ENCODE results near the gene ARHGAP15. TPM values are rescaled to one million over a fixed set of nuclear protein-coding genes. Genes with fewer than 3 reads are reported as not detected.
A peak's percentile ranks its signal among the peaks of the same experiment; 100 is the strongest.

Gene ARHGAP15
- total RNA-seq, 1 donor from 2014 or later, result 18.5 TPM

DNA sequence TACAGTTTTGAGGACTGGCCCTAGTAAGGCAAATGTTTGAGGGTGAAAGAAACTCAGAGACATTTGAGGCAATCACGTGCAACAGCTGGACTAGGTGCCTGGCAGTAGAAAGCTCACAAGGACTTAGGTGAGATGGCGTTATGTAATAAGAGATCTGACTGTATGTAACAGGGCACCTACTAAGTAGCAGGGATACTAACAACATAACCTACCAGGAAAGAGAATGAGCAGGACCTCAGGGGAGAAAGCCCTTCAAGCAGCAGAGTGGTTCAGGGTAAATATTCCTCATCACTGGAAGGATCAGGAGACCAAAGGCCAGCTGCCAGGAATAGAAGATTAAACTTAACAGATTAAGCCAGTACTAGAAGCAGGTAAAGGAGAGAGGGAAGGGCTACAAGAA lies 53.4 kb downstream of the ARHGAP15 start:
- TF ChIP-seq, protein P1, sequence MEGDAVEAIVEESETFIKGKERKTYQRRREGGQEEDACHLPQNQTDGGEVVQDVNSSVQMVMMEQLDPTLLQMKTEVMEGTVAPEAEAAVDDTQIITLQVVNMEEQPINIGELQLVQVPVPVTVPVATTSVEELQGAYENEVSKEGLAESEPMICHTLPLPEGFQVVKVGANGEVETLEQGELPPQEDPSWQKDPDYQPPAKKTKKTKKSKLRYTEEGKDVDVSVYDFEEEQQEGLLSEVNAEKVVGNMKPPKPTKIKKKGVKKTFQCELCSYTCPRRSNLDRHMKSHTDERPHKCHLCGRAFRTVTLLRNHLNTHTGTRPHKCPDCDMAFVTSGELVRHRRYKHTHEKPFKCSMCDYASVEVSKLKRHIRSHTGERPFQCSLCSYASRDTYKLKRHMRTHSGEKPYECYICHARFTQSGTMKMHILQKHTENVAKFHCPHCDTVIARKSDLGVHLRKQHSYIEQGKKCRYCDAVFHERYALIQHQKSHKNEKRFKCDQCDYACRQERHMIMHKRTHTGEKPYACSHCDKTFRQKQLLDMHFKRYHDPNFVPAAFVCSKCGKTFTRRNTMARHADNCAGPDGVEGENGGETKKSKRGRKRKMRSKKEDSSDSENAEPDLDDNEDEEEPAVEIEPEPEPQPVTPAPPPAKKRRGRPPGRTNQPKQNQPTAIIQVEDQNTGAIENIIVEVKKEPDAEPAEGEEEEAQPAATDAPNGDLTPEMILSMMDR (IDR thresholded peaks at IDR 0.05), result no peak
- H3K36me3 ChIP-seq, result no peaks in the 10 kb centered on the region
- ATAC-seq (peak; percentile 74 to 79), DNase-seq (no peak)
- H3K4me1 ChIP-seq, result no peaks in the 10 kb centered on the region
- no peaks in the 10 kb centered on the region for H3K27me3 ChIP-seq (ENCODE audit: low read depth)
- intact Hi-C loops (cut with DNase I), result no loop called here
- no peak overlapping the region for H3K27ac ChIP-seq
- peaks cover 7% of the 10 kb centered on the region for H3K9me3 ChIP-seq
- H3K4me3 ChIP-seq, result no peak overlapping the region

DNA sequence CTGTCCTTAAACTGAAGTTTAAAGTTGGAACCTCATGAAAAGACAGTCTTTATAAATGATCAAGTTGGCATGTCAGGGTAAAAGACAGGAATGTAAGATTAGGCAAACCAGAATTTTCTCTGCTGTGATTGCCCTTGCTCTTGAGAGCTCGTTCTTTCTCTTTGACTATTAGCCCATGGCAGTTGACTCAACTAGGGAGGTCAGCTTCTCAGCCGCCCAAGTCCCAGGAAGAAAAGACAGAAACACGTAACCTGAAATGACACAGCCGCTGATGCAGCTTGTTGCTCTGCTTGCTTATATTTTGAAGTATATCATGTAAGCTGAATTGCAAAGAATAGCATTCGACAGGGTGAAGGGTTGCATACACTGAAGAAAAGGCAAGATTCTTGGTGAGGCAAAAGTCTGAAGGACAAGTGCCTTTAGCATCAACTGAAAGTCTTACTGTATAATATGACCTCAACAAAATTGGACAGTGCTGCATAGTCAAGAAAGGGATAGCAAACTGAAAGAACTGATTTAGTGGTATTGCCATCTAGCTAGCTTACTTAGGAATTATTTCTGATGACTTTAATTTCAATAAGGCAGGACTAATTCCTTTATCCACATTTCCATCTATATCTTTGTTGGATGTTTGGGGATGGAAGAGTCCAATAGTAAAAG lies 54.7 kb downstream of the ARHGAP15 start:
- TF ChIP-seq, protein P1 (IDR thresholded peaks at IDR 0.05), result no peak
- H3K4me3 ChIP-seq, result no peak overlapping the region
- DNase-seq (no peak), ATAC-seq (no peak)
- H3K27ac ChIP-seq, result no peak overlapping the region
- H3K4me1 ChIP-seq, result no peaks in the 10 kb centered on the region
- H3K9me3 ChIP-seq, result peaks cover 7% of the 10 kb centered on the region
- H3K27me3 ChIP-seq (ENCODE audit: low read depth), result no peaks in the 10 kb centered on the region
- no peaks in the 10 kb centered on the region for H3K36me3 ChIP-seq
- intact Hi-C loops (cut with DNase I), result no loop called here

DNA sequence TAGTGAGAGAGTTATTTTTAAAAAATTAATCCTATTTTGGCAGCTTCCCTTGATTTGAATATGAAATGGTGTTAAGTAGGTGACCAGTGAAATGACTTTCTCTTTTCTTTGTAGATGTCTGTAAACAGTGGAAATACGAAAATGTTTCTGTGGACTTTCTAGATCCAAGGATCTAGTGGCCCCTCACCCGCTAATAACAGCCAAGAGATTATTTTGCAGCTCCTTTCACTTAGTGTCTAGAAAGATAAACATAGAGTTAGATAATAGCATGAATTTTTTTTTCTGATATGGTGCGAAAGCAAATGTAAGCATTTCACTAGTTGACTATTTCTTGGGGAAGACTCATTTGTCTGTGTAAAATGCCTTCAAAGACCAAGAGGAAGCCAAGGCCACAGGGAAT lies 57.7 kb downstream of the ARHGAP15 start:
- TF ChIP-seq, protein P1 (IDR thresholded peaks at IDR 0.05), result no peak
- ATAC-seq, result no peak
- Histone ChIP-seq H3K9me3 (no peaks in the 10 kb centered on the region), H3K27ac (no peak overlapping the region), H3K4me1 (no peaks in the 10 kb centered on the region), H3K27me3 (ENCODE audit: low read depth) (no peaks in the 10 kb centered on the region), H3K4me3 (no peak overlapping the region), H3K36me3 (no peaks in the 10 kb centered on the region)
- no peak for DNase-seq
- intact Hi-C loops (cut with DNase I), result no loop called here

DNA sequence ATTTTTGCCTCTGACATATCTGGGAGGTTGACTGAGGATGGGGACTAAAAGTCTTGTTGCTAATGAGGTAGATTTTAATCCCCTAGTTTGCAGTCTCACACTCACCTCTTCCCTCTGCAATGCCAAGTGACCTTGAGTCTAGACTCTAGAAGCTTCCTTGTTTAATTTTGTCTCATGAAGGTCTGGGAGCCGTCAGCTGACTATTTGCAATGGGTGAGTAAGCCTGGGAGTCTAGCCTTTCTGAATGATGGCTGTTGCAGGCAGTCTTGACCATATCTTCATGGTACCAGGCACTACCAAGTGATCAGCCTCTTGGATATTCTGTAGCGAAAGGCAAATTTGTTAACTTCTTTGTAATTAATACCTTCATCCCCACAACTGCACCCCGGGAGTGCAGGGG lies 61.2 kb downstream of the ARHGAP15 start:
- H3K36me3 ChIP-seq, result no peaks in the 10 kb centered on the region
- ATAC-seq (no peak), DNase-seq (no peak)
- intact Hi-C loops (cut with DNase I), result no loop called here
- H3K27ac ChIP-seq, result no peak overlapping the region
- H3K9me3 ChIP-seq, result no peaks in the 10 kb centered on the region
- no peaks in the 10 kb centered on the region for H3K27me3 ChIP-seq (ENCODE audit: low read depth)
- no peak overlapping the region for H3K4me3 ChIP-seq
- TF ChIP-seq, protein P1 (IDR thresholded peaks at IDR 0.05), result no peak
- no peaks in the 10 kb centered on the region for H3K4me1 ChIP-seq

DNA sequence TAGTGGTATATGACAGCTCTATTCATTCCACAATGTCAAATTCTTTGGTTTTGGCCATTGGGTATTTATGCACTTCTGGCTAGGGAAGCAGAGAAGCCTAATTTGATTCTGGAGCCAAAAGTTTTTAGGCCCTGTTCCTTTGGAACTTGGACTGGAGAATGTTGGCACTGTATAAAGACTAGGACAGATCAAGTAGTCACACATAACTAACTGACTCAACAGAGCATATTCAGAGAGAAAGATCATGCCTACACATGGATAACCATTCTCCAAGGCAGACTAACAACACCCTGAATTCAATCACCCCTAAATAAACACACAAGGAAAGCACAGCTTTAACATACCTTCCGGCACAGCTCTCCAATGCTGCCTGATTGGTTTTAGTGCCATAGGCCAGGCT lies 62.9 kb downstream of the ARHGAP15 start:
- H3K9me3 ChIP-seq, result no peaks in the 10 kb centered on the region
- H3K27ac ChIP-seq, result no peak overlapping the region
- H3K4me3 ChIP-seq, result no peak overlapping the region
- intact Hi-C loops (cut with DNase I), result no loop called here
- no peaks in the 10 kb centered on the region for H3K4me1 ChIP-seq
- ATAC-seq, result no peak
- H3K27me3 ChIP-seq (ENCODE audit: low read depth), result no peaks in the 10 kb centered on the region
- no peak for DNase-seq
- TF ChIP-seq, protein P1 (IDR thresholded peaks at IDR 0.05), result no peak
- H3K36me3 ChIP-seq, result no peaks in the 10 kb centered on the region

Data from lower lobe of right lung (tissue), 2 donors.